Gastrocnemius medialis (tissue), 4 donors: ENCODE data around the gene SON.

Experiments used
- POLR2A ChIP-seq, 2 donors: fragments of 450-650 bp; IDR thresholded peaks; one replicate each; pipeline ENCODE4 v1.6.1; 2017; ENCODE audit warnings: antibody characterized with exemption in 2 of 2, mild to moderate bottlenecking in 2 of 2, moderate library complexity in 2 of 2
- TF ChIP-seq, protein P1 (sequence below), 5 experiments: fragments of 450-650 bp in 3 of 5; fragments of 200-600 bp in 2 of 5; sonication (generic) in 2 of 5; IDR thresholded peaks in 4 of 5; conservative IDR thresholded peaks in 1 of 5; 1 replicate in 4 of 5; 2 replicates in 1 of 5; pipeline ENCODE4 v1.5.1; 2016 to 2019; ENCODE audit warnings: antibody characterized with exemption in 5 of 5, mild to moderate bottlenecking in 3 of 5, moderate library complexity in 3 of 5

DNA sequence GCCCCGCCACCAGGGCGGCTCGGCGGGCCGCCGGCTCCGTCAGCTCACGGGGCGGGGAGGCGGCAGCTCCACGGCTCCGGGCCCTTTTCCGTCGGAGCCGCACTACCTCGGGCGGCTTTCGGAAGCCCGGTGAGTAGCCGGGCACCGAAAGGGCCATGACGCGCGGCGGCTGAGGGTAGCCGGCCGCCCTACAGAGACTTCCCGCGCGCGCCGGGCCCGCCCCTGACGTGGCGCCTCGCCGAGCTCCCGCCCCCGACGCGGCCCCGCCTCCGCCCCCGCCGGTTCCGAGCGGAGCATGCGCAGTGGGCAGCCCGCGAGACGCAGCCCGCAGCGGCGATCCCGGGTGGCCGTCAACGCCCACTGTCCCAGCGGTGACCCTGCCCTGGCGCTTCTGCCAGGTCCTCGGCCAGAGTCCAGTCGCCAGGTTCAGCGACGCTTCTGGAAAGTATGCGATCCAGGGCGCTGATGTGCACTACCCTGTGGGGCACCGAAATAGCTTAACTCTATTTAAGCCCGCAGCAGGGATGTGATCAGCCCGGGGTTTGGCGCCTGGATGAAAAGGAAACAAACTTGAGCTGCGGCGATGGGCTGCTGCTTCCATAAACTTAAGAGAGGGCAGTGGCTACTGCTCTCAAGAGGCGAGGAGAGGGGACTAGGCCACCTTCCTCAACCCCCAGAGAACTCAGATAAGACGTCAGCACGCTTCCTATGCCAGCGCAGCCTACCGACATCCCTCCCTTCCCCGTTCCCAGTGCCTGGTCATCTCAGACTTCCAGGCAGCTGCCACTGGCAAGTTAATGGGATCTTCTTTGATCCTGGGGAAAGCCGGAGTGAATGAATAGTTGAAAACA lies 45.9 kb downstream of the SON start, which contains the start of gene DONSON:
- TF ChIP-seq, protein P1, sequence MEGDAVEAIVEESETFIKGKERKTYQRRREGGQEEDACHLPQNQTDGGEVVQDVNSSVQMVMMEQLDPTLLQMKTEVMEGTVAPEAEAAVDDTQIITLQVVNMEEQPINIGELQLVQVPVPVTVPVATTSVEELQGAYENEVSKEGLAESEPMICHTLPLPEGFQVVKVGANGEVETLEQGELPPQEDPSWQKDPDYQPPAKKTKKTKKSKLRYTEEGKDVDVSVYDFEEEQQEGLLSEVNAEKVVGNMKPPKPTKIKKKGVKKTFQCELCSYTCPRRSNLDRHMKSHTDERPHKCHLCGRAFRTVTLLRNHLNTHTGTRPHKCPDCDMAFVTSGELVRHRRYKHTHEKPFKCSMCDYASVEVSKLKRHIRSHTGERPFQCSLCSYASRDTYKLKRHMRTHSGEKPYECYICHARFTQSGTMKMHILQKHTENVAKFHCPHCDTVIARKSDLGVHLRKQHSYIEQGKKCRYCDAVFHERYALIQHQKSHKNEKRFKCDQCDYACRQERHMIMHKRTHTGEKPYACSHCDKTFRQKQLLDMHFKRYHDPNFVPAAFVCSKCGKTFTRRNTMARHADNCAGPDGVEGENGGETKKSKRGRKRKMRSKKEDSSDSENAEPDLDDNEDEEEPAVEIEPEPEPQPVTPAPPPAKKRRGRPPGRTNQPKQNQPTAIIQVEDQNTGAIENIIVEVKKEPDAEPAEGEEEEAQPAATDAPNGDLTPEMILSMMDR (IDR thresholded peaks at IDR 0.05 in 4 of 5, conservative IDR thresholded peaks at IDR 0.05 in 1 of 5): peak in 2 of 5 experiments; percentile 6
- TF ChIP-seq POLR2A (IDR thresholded peaks at IDR 0.05): peak; percentile 55 to 68
